Erythroblast (primary cell): ENCODE data around the gene ARHGAP24.

ENCODE experiments used
- GATA1 ChIP-seq: IDR thresholded peaks from 2 replicates; pipeline ENCODE4 v1.6.1; 2011; ENCODE audit warnings: low read depth, mild to moderate bottlenecking, control low read depth, low read length, moderate library complexity
- POLR2A ChIP-seq: IDR thresholded peaks from 2 replicates; pipeline ENCODE4 v1.6.1; 2011; ENCODE audit warnings: mild to moderate bottlenecking, low read length

DNA sequence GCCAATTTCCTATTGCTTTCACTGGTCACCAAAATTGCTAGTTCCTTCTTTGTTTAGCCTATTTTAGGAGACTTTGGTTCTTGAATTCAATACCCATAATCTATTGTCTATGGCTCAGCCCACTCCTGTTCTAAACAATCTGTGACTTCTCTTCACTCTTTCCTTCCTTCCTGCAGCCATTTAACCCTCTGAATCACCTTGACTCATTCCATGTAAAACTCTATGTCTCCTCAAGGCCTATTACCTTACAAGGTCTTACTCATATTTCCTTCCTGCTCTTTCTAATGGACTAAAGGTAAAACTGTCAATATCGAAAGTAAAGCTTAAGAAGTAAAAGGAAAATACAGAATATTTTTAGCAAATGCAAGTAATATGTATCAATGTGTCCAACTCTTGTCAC is 301.6 kb downstream of the ARHGAP24 start:
- TF ChIP-seq POLR2A (no peak), GATA1 (no peak)
